ENCODE data around the gene RPL18A. TPM values are rescaled to one million over a fixed set of nuclear protein-coding genes. Genes with fewer than 3 reads are reported as not detected.
A peak's percentile ranks its signal among the peaks of the same experiment; 100 is the strongest.

RPL18A gene
- total and polyA plus RNA-seq, 10 of the 15 experiments (the other 5 are each of a cell fraction or from before 2014, with no cell fraction given) = 1,181 to 3,774 (median 2,300) TPM

- TF ChIP-seq ETV6 (conservative IDR thresholded peaks at IDR 0.05 in 1 of 2, IDR thresholded peaks at IDR 0.05 in 1 of 2; ENCODE audit: borderline replicate concordance in 1 of 2, low read depth in 1 of 2) = no peak
Measured at GRCh38 chr19:17893766-17894165, 34.1 kb downstream of the RPL18A start (continued).

GRCh38 chr19:17902701-17903100 is 43.0 kb downstream of the RPL18A start:
- intact Hi-C loops (cut with micrococcal nuclease; ENCODE audit: unreplicated experiment) = no loop called here
- in situ Hi-C loops (cut with MboI) = no loop called here
- WGBS (ENCODE audit: insufficient coverage, insufficient replicate concordance, low lambda C conversion rate, missing lambda C conversion rate) = 16% methylated on average over 6 of the region's 6 CpGs

GRCh38 chr19:17908244-17908643 is 48.5 kb downstream of the RPL18A start:
- SMC1A ChIA-PET (ENCODE audit: uncharacterized antibody, unreplicated experiment) = no interaction called here
- Histone ChIP-seq H4K20me1 (ENCODE audit: control insufficient read depth, insufficient read depth) (no peaks in the 10 kb centered on the region), H2AFZ (ENCODE audit: control insufficient read depth, low read depth, low read length) (no peak overlapping the region), H3K4me2 (ENCODE audit: control insufficient read depth, insufficient read depth) (no peak overlapping the region), H3K79me2 (ENCODE audit: control insufficient read depth, insufficient read depth, low read length) (no peaks in the 10 kb centered on the region), H3K4me1 (ENCODE audit: control insufficient read depth, insufficient read depth, low read length) (no peaks in the 10 kb centered on the region), H3K27me3 (replicated peaks in 1 of 2; ENCODE audit: control insufficient read depth in 2 of 2, insufficient read depth in 2 of 2, low read length in 1 of 2) (no peaks in the 10 kb centered on the region), H3K4me3 (no peak overlapping the region), H3K9ac (ENCODE audit: control insufficient read depth, insufficient read depth, low read length) (no peak overlapping the region), H3K27ac (ENCODE audit: control insufficient read depth, insufficient read depth) (no peak overlapping the region), H3K9me3 (replicated peaks; ENCODE audit: control insufficient read depth, insufficient read depth, low read length) (peaks cover 6% of the 10 kb centered on the region; the same call in 1 of the 3 replicates), H3K36me3 (ENCODE audit: control insufficient read depth in 2 of 2, insufficient read depth in 2 of 2, low read length in 1 of 2) (no peaks in the 10 kb centered on the region)
- in situ Hi-C loops (cut with MboI) = no loop called here
- no peak for ATAC-seq
- CTCF ChIA-PET = no interaction called here
- POLR2A ChIA-PET = no interaction called here
- no peak for DNase-seq (ENCODE audit: low read depth, low spot score)
- 46% methylated on average over 3 of the region's 3 CpGs for WGBS (ENCODE audit: insufficient coverage, insufficient replicate concordance, low lambda C conversion rate, missing lambda C conversion rate)
- intact Hi-C loops (cut with micrococcal nuclease; ENCODE audit: unreplicated experiment) = no loop called here
- no peak for FAIRE-seq
- BruUV-seq (replicated peaks) = no TSS peak
- TF ChIP-seq NFYA (IDR thresholded peaks at IDR 0.05; ENCODE audit: borderline replicate concordance, low read depth, low read length) = no peak
- no peak for TF ChIP-seq SUZ12 (IDR thresholded peaks at IDR 0.05; ENCODE audit: unreplicated experiment)
- no peak for TF ChIP-seq SIN3A (IDR thresholded peaks at IDR 0.05; ENCODE audit: low read depth, low read length)
- RAD21 ChIA-PET (ENCODE audit: unreplicated experiment) = no interaction called here

More at GRCh38 chr19:17902701-17903100, 43.0 kb downstream of the RPL18A start:
- no peaks in the 10 kb centered on the region for H4K20me1 ChIP-seq (ENCODE audit: control insufficient read depth, insufficient read depth)
- FAIRE-seq (no peak), DNase-seq (ENCODE audit: low read depth, low spot score) (no peak), ATAC-seq (no peak)
- H3K27me3 ChIP-seq (replicated peaks in 1 of 2; ENCODE audit: control insufficient read depth in 2 of 2, insufficient read depth in 2 of 2, low read length in 1 of 2) = no peaks in the 10 kb centered on the region
- H3K4me3 ChIP-seq = no peak overlapping the region
- no peaks in the 10 kb centered on the region for H3K79me2 ChIP-seq (ENCODE audit: control insufficient read depth, insufficient read depth, low read length)
- no peaks in the 10 kb centered on the region for H3K4me1 ChIP-seq (ENCODE audit: control insufficient read depth, insufficient read depth, low read length)
- ChIA-PET RAD21 (ENCODE audit: unreplicated experiment) (no interaction called here), CTCF (no interaction called here), POLR2A (no interaction called here), SMC1A (ENCODE audit: uncharacterized antibody, unreplicated experiment) (no interaction called here)
- no peak overlapping the region for H3K4me2 ChIP-seq (ENCODE audit: control insufficient read depth, insufficient read depth)
- H2AFZ ChIP-seq (ENCODE audit: control insufficient read depth, low read depth, low read length) = no peak overlapping the region
- no peaks in the 10 kb centered on the region for H3K36me3 ChIP-seq (ENCODE audit: control insufficient read depth in 2 of 2, insufficient read depth in 2 of 2, low read length in 1 of 2)
- BruUV-seq (replicated peaks) = no TSS peak
- H3K27ac ChIP-seq (ENCODE audit: control insufficient read depth, insufficient read depth) = no peak overlapping the region
- no peaks in the 10 kb centered on the region; the same call in 2 of the 3 replicates for H3K9me3 ChIP-seq (replicated peaks; ENCODE audit: control insufficient read depth, insufficient read depth, low read length)
- TF ChIP-seq PML (IDR thresholded peaks at IDR 0.05; ENCODE audit: low read length) (no peak), RUNX3 (IDR thresholded peaks at IDR 0.05; ENCODE audit: low read length) (0 out of 2 replicates have a peak, but pooled peaks have one; percentile 14), USF2 (IDR thresholded peaks at IDR 0.05; ENCODE audit: borderline replicate concordance, low read depth, low read length) (no peak), SREBF2 (IDR thresholded peaks at IDR 0.05; ENCODE audit: low read length) (no peak)
- H3K9ac ChIP-seq (ENCODE audit: control insufficient read depth, insufficient read depth, low read length) = no peak overlapping the region
